Measurements from ENCODE around the gene CLEC1A. TPM values are rescaled to one million over a fixed set of nuclear protein-coding genes. Genes with fewer than 3 reads are reported as not detected.

CLEC1A gene
- total and polyA plus RNA-seq, 2 donors from 2014 or later: 5.3 to 6.3 TPM

GRCh38 chr12:10132850-10133370 is 34.1 kb upstream of the CLEC1A start:
- intact Hi-C loops (cut with DNase I): no loop called here
- TF ChIP-seq CTCF (IDR thresholded peaks at IDR 0.05; ENCODE audit: borderline replicate concordance, extremely low read depth, insufficient read depth): no peak
- Histone ChIP-seq H3K4me1 (ENCODE audit: control insufficient read depth in 2 of 3, insufficient read depth in 2 of 3, low read depth in 1 of 3, low read length in 3 of 3) (peaks cover 0 to 4% (median 0%) of the 10 kb centered on the region in 3 donors), H3K36me3 (ENCODE audit: control insufficient read depth in 2 of 3, insufficient read depth in 3 of 3, low read length in 3 of 3) (no peaks in the 10 kb centered on the region), H3K9me3 (ENCODE audit: control insufficient read depth in 2 of 3, insufficient read depth in 1 of 3, low read length in 3 of 3) (no peaks in the 10 kb centered on the region), H3K4me3 (ENCODE audit: low read length in 3 of 3) (no peak overlapping the region), H3K9ac (ENCODE audit: low read length in 3 of 3) (no peak overlapping the region), H3K27ac (ENCODE audit: low read depth in 2 of 2, low read length in 2 of 2) (no peak overlapping the region), H3K27me3 (ENCODE audit: control insufficient read depth, insufficient read depth, low read length) (no peaks in the 10 kb centered on the region)
- FAIRE-seq: no peak
- DNase-seq: no peak

- intact Hi-C loops (cut with DNase I): no loop called here
- FAIRE-seq (no peak), DNase-seq (no peak)
- Histone ChIP-seq H3K4me3 (ENCODE audit: low read length in 3 of 3) (no peak overlapping the region), H3K36me3 (ENCODE audit: control insufficient read depth in 2 of 3, insufficient read depth in 3 of 3, low read length in 3 of 3) (no peaks in the 10 kb centered on the region), H3K4me1 (ENCODE audit: control insufficient read depth in 2 of 3, insufficient read depth in 2 of 3, low read depth in 1 of 3, low read length in 3 of 3) (peaks cover 0 to 4% (median 0%) of the 10 kb centered on the region in 3 donors), H3K27ac (ENCODE audit: low read depth in 2 of 2, low read length in 2 of 2) (no peak overlapping the region), H3K27me3 (ENCODE audit: control insufficient read depth, insufficient read depth, low read length) (no peaks in the 10 kb centered on the region), H3K9me3 (ENCODE audit: control insufficient read depth in 2 of 3, insufficient read depth in 1 of 3, low read length in 3 of 3) (no peaks in the 10 kb centered on the region), H3K9ac (ENCODE audit: low read length in 3 of 3) (no peak overlapping the region)
- no peak for TF ChIP-seq CTCF (IDR thresholded peaks at IDR 0.05; ENCODE audit: borderline replicate concordance, extremely low read depth, insufficient read depth)
These were observed 32.4 kb upstream of the CLEC1A start for GRCh38 chr12:10131111-10131690.

GRCh38 chr12:10130042-10130441 is 31.3 kb upstream of the CLEC1A start, which contains the start of gene CLEC7A:
CLEC7A (minus strand) TSS chr12:10130199; CDS start chr12:10130082, 117 bp downstream.
- no peak for FAIRE-seq
- H3K9ac ChIP-seq (ENCODE audit: low read length in 3 of 3): no peak within 1 kb of the TSS
- no peak within 1 kb of the TSS for H3K4me3 ChIP-seq (ENCODE audit: low read length in 3 of 3)
- no peak within 1 kb of the TSS for H3K27ac ChIP-seq (ENCODE audit: low read depth in 2 of 2, low read length in 2 of 2)
- H3K9me3 ChIP-seq (ENCODE audit: control insufficient read depth in 2 of 3, insufficient read depth in 1 of 3, low read length in 3 of 3): no peaks in the 10 kb centered on the region
- no peaks in the 10 kb centered on the region for H3K36me3 ChIP-seq (ENCODE audit: control insufficient read depth in 2 of 3, insufficient read depth in 3 of 3, low read length in 3 of 3)
- peaks cover 0 to 4% (median 0%) of the 10 kb centered on the region in 3 donors for H3K4me1 ChIP-seq (ENCODE audit: control insufficient read depth in 2 of 3, insufficient read depth in 2 of 3, low read depth in 1 of 3, low read length in 3 of 3)
- no peaks in the 10 kb centered on the region for H3K27me3 ChIP-seq (ENCODE audit: control insufficient read depth, insufficient read depth, low read length)
- TF ChIP-seq CTCF (IDR thresholded peaks at IDR 0.05; ENCODE audit: borderline replicate concordance, extremely low read depth, insufficient read depth): no peak
- intact Hi-C loops (cut with DNase I): no loop called here
- DNase-seq: no peak

Measured in kidney (tissue), 14 donors.